Right lobe of liver (tissue), 4 donors: ENCODE measurements around the gene PADI4.

Source experiments
- CTCF ChIP-seq, 4 donors: fragments of 200-600 bp in 3 of 4; fragments of 450-650 bp in 1 of 4; IDR thresholded peaks; one replicate each; pipeline versions ENCODE4 v1.5.1 to v1.8.0; 2016 to 2022; ENCODE audit warnings: antibody characterized with exemption in 4 of 4, mild to moderate bottlenecking in 2 of 4
- POLR2A ChIP-seq: fragments of 450-650 bp; IDR thresholded peaks from one replicate; pipeline ENCODE4 v1.6.1; 2017; ENCODE audit warnings: antibody characterized with exemption, mild to moderate bottlenecking
- donor health status: DM: no; HTN: no; CAD: no.
- donor health status: DM: no; HTN: no; CAD: no.
- donor health status: DM: no; HTN: yes; CAD: no.

GRCh38 chr1:17278996-17279830, 28.8 kb upstream of the PADI4 start:
- TF ChIP-seq CTCF (IDR thresholded peaks at IDR 0.05) (no peak), POLR2A (no peak)
